ENCODE measurements around the gene SLC17A9.

The SLC17A9 gene

GRCh38 chr20:62913043-62913630, 39.4 kb upstream of the SLC17A9 start:
- Histone ChIP-seq H3K27me3 (replicated peaks; ENCODE audit: control insufficient read depth, insufficient read depth, low read length) (no peaks in the 10 kb centered on the region), H3K36me3 (ENCODE audit: control insufficient read depth, insufficient read depth, low read length) (peaks cover 35% of the 10 kb centered on the region), H3K4me3 (replicated peaks; ENCODE audit: low read depth, low read length) (no peak overlapping the region)
- no peak for TF ChIP-seq CTCF (IDR thresholded peaks at IDR 0.05; ENCODE audit: insufficient read depth, low read length, poor library complexity, severe bottlenecking)
- no peak for DNase-seq (ENCODE audit: extremely low read depth, insufficient read length)

- DNase-seq (ENCODE audit: extremely low read depth, insufficient read length), result no peak
- H3K36me3 ChIP-seq (ENCODE audit: control insufficient read depth, insufficient read depth, low read length), result peaks cover 25% of the 10 kb centered on the region
- H3K4me3 ChIP-seq (replicated peaks; ENCODE audit: low read depth, low read length), result no peak overlapping the region
- TF ChIP-seq CTCF (IDR thresholded peaks at IDR 0.05; ENCODE audit: insufficient read depth, low read length, poor library complexity, severe bottlenecking), result no peak
- no peaks in the 10 kb centered on the region for H3K27me3 ChIP-seq (replicated peaks; ENCODE audit: control insufficient read depth, insufficient read depth, low read length)
These were observed 38.1 kb upstream of the SLC17A9 start for GRCh38 chr20:62914436-62914835.

- Histone ChIP-seq H3K27me3 (replicated peaks; ENCODE audit: control insufficient read depth, insufficient read depth, low read length) (no peaks in the 10 kb centered on the region), H3K4me3 (replicated peaks; ENCODE audit: low read depth, low read length) (no peak overlapping the region), H3K36me3 (ENCODE audit: control insufficient read depth, insufficient read depth, low read length) (peaks cover 23% of the 10 kb centered on the region)
- no peak for TF ChIP-seq CTCF (IDR thresholded peaks at IDR 0.05; ENCODE audit: insufficient read depth, low read length, poor library complexity, severe bottlenecking)
- DNase-seq (ENCODE audit: extremely low read depth, insufficient read length), result no peak
These were observed 37.5 kb upstream of the SLC17A9 start for GRCh38 chr20:62914970-62915457.

- Histone ChIP-seq H3K36me3 (ENCODE audit: control insufficient read depth, insufficient read depth, low read length) (peaks cover 9% of the 10 kb centered on the region), H3K4me3 (replicated peaks; ENCODE audit: low read depth, low read length) (no peak overlapping the region)
- no peak for TF ChIP-seq CTCF (IDR thresholded peaks at IDR 0.05; ENCODE audit: insufficient read depth, low read length, poor library complexity, severe bottlenecking)
These were observed 35.6 kb upstream of the SLC17A9 start for GRCh38 chr20:62916703-62917476.

GRCh38 chr20:62917720-62918119, 34.8 kb upstream of the SLC17A9 start:
- Histone ChIP-seq H3K4me3 (replicated peaks; ENCODE audit: low read depth, low read length) (no peak overlapping the region; the same call in 1 of the 2 replicates), H3K27me3 (replicated peaks; ENCODE audit: control insufficient read depth, insufficient read depth, low read length) (no peaks in the 10 kb centered on the region), H3K36me3 (ENCODE audit: control insufficient read depth, insufficient read depth, low read length) (peaks cover 6% of the 10 kb centered on the region)
- no peak for TF ChIP-seq CTCF (IDR thresholded peaks at IDR 0.05; ENCODE audit: insufficient read depth, low read length, poor library complexity, severe bottlenecking)
- DNase-seq (ENCODE audit: extremely low read depth, insufficient read length), result no peak

More at GRCh38 chr20:62916703-62917476, 35.6 kb upstream of the SLC17A9 start:
- DNase-seq (ENCODE audit: extremely low read depth, insufficient read length), result no peak
- no peaks in the 10 kb centered on the region for H3K27me3 ChIP-seq (replicated peaks; ENCODE audit: control insufficient read depth, insufficient read depth, low read length)
